AG09309 (cell line): ENCODE results near the gene SPCS2.

ENCODE experiments used
- DNase-seq: peaks from one replicate; pipeline ENCODE4 v3.0.0-alpha.2; 2010; ENCODE audit warnings: low read depth
- H3K4me3 ChIP-seq: 2 replicates; pipeline ENCODE4 v1.5.1; 2011; ENCODE audit warnings: mild to moderate bottlenecking, low read depth, low read length, moderate library complexity; ENCODE audit not compliant: control insufficient read depth
- TF ChIP-seq, protein P1 (sequence below): IDR thresholded peaks from 2 replicates; pipeline ENCODE4 v1.5.1; 2011; ENCODE audit warnings: mild to moderate bottlenecking, low read depth, low read length, inconsistent platforms; ENCODE audit not compliant: insufficient read depth, control insufficient read depth; ENCODE audit errors: missing control alignments

The SPCS2 gene

DNA sequence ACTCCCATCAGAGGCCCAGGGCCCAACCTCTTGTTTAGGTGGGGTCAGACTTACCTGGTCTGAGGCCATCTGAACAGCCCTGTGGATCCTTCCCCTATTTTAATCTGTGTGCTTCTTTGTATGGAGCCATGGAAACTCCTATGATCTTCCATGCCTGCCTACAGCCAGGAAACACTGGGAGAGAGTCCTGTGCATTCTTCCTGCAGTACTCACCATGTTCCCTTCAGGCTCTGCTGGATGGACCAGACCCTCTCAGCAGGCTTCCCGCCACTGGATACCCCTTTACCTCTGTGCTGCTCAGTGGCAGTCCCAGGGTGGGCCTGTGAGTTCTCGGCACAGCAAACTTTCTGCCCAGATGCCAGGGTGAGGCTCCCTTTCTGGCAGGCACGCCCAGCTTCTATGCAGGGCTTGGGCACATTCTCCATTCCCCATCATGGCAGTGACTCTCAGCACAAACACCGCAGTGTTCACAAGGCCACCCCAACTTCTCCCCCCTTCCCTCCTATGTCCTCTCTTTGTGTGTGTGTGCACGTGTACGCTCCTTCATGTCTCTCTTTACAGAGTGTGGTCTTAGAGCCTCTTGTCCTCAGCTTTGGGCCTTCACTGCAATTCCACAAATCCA is 74.5 kb downstream of the SPCS2 start:
- DNase-seq, result no peak
- TF ChIP-seq, protein P1, sequence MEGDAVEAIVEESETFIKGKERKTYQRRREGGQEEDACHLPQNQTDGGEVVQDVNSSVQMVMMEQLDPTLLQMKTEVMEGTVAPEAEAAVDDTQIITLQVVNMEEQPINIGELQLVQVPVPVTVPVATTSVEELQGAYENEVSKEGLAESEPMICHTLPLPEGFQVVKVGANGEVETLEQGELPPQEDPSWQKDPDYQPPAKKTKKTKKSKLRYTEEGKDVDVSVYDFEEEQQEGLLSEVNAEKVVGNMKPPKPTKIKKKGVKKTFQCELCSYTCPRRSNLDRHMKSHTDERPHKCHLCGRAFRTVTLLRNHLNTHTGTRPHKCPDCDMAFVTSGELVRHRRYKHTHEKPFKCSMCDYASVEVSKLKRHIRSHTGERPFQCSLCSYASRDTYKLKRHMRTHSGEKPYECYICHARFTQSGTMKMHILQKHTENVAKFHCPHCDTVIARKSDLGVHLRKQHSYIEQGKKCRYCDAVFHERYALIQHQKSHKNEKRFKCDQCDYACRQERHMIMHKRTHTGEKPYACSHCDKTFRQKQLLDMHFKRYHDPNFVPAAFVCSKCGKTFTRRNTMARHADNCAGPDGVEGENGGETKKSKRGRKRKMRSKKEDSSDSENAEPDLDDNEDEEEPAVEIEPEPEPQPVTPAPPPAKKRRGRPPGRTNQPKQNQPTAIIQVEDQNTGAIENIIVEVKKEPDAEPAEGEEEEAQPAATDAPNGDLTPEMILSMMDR, result no peak

DNA sequence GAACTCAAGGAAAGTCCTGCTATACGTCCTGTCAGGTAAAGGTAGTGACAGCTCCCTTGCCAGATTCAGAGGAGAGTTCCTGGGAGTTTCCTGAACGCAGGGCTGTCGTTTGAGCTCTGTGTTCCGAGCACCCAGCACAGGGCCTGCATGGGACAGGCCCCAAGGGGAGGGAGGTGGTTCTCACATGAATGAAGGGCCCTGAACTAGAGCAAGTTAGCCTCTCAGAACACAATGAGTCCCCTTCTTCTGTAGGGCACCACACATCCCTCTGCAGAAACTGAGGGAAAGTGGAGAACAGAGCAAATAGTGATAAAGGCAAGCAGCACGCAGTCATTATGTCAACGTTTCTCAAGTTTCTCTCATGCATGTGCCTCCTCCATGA is 75.0 kb downstream of the SPCS2 start:
- H3K4me3 ChIP-seq, result no peak overlapping the region
- DNase-seq, result no peak
- TF ChIP-seq, protein P1, result no peak

More for the DNA sequence above, 74.5 kb downstream of the SPCS2 start:
- no peak overlapping the region for H3K4me3 ChIP-seq

DNA sequence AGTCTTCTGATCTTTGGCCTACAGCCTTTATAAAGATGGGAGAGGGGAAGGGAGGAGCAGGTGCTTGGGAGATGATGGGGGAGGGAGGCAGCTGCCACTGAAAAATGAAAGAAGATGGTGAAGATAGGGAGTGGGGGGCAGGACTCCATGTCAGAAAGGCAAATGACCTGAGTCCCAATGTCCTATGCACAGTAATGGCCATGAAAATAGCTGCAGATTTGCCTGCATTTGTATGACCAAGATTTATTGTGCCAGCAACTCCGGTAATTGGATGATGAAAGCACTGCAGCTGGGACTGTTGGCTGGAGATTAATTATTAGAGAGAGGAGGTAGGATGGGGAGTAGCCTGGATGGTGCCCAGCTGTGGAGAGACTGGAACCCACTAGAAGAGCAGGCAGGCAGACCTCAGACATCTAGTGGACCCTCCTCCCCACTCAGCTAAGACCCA is 75.7 kb downstream of the SPCS2 start:
- DNase-seq, result no peak
- no peak overlapping the region for H3K4me3 ChIP-seq
- TF ChIP-seq, protein P1, result no peak

DNA sequence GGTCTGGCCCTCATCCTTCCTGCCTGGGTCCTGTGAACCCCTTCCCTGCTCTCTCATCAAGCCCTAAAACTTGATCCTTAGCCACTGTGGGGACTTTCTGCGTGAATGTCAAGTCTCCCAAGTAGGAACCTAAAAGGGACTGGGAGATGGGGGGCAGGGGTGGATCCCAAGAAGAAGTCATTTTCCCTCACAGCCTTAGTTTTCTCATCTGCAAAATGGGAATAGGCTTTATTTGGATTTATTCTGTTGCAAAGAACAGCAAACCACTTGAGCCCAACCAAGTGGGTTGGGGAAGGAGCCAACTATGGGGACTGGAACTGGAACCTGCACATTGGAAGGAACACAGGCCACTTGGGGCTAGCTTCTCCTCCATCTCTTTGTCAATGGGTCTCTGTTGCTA is 76.5 kb downstream of the SPCS2 start:
- TF ChIP-seq, protein P1, result no peak
- DNase-seq, result no peak
- no peak overlapping the region for H3K4me3 ChIP-seq

DNA sequence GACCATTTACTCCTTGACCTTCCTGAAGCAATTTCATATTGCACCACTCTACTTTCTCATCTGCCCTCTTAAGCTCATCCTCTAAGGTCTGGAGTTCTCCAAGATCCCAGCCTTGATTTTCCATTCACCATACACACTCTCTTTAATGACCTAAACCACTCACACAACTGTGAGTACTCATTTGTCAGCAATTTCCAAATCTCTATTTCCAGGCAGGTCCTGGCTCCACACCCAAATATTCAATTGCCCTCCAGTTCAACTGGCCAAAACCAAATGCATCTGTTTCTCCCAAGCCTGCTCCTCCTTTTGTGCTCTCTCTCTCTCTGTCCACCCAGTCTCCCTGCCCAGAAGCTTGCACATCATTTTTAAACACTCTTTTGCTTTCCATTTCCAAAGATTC is 79.3 kb downstream of the SPCS2 start:
- H3K4me3 ChIP-seq, result no peak overlapping the region
- TF ChIP-seq, protein P1, result no peak
- no peak for DNase-seq
